CD8-positive, alpha-beta memory T cell (primary cell): ENCODE measurements around the gene DOK6. TPM values are rescaled to one million over a fixed set of nuclear protein-coding genes. Genes with fewer than 3 reads are reported as not detected.
A peak's percentile ranks its signal among the peaks of the same experiment; 100 is the strongest.

ENCODE experiments used
- CTCF ChIA-PET: fragments of 350-600 bp; sonication (Branson Sonifier 250); formaldehyde crosslinking; loops from one replicate; lab custom pipeline; 2021; ENCODE audit warnings: antibody characterized with exemption; lab: Charles Lee
- POLR2A ChIA-PET: fragments of 350-600 bp; sonication (Branson Sonifier 250); formaldehyde crosslinking; loops from one replicate; lab custom pipeline; 2021; ENCODE audit warnings: antibody characterized with exemption; lab: Charles Lee
- DNase-seq, 5 donors: peaks; one replicate each; pipeline versions ENCODE4 v3.0.0 to v3.0.0-alpha.2; 2020 to 2022; ENCODE audit warnings: mixed read lengths in 1 of 5
- H3K27ac ChIP-seq: one replicate; pipeline ENCODE4 v1.7.0; 2013; ENCODE audit warnings: low read depth, mild to moderate bottlenecking, low read length, moderate library complexity
- H3K27me3 ChIP-seq: 2 replicates; pipeline ENCODE4 v1.7.0; 2013; ENCODE audit warnings: low read length, mild to moderate bottlenecking; ENCODE audit not compliant: insufficient read depth, poor library complexity, severe bottlenecking
- H3K36me3 ChIP-seq: 2 replicates; pipeline ENCODE4 v1.7.0; 2013; ENCODE audit warnings: mild to moderate bottlenecking, low read length, moderate library complexity; ENCODE audit not compliant: insufficient read depth
- H3K4me1 ChIP-seq: 2 replicates; pipeline ENCODE4 v1.7.0; 2013; ENCODE audit warnings: mild to moderate bottlenecking, low read length, moderate library complexity; ENCODE audit not compliant: insufficient read depth
- H3K4me3 ChIP-seq: 2 replicates; pipeline ENCODE4 v1.7.0; 2013; ENCODE audit warnings: mild to moderate bottlenecking, low read length
- H3K9me3 ChIP-seq: 2 replicates; pipeline ENCODE4 v1.7.0; 2013; ENCODE audit warnings: mild to moderate bottlenecking, low read length
- H3K27ac Mint-ChIP-seq, 8 donors: one replicate each; pipeline ENCODE4 v1.8.0; 2020 to 2021; ENCODE audit warnings: mixed read lengths in 8 of 8, mild to moderate bottlenecking in 6 of 8, inconsistent platforms in 3 of 8, moderate library complexity in 3 of 8
- H3K27me3 Mint-ChIP-seq, 2 donors: one replicate each; pipeline ENCODE4 v1.8.0; 2020 to 2021; ENCODE audit warnings: mixed read lengths in 2 of 2, mild to moderate bottlenecking in 1 of 2, moderate library complexity in 1 of 2
- H3K36me3 Mint-ChIP-seq, 3 donors: one replicate each; pipeline ENCODE4 v1.8.0; 2020 to 2021; ENCODE audit warnings: mixed read lengths in 3 of 3, inconsistent platforms in 1 of 3, mild to moderate bottlenecking in 1 of 3
- H3K4me1 Mint-ChIP-seq, 3 donors: one replicate each; pipeline ENCODE4 v1.8.0; 2020 to 2021; ENCODE audit warnings: mixed read lengths in 3 of 3, inconsistent platforms in 1 of 3, mild to moderate bottlenecking in 1 of 3
- H3K4me3 Mint-ChIP-seq, 7 donors: one replicate each; pipeline ENCODE4 v1.8.0; 2020 to 2021; ENCODE audit warnings: mixed read lengths in 7 of 7, mild to moderate bottlenecking in 6 of 7, moderate library complexity in 4 of 7, inconsistent platforms in 2 of 7
- H3K9me3 Mint-ChIP-seq, 5 donors: one replicate each; pipeline ENCODE4 v1.8.0; 2020 to 2022; ENCODE audit warnings: mixed read lengths in 5 of 5, mild to moderate bottlenecking in 3 of 5, moderate library complexity in 2 of 5, inconsistent platforms in 1 of 5
- polyA plus RNA-seq: library from polyadenylated mRNA; unstranded; fragments of 300-500 nt; fragmentation: Illumina TruSeq; gene quantifications from one replicate; pipeline ENCODE4 v1.2.3, GENCODE V29; 2021
- total RNA-seq, 2 experiments: library from RNA; stranded (reverse); gene quantifications; one replicate each; pipeline ENCODE4 v1.2.3, GENCODE V29; 2021

Gene DOK6
- total and polyA plus RNA-seq, 3 experiments from 2014 or later = 0.13 TPM; not detected in 2

DNA sequence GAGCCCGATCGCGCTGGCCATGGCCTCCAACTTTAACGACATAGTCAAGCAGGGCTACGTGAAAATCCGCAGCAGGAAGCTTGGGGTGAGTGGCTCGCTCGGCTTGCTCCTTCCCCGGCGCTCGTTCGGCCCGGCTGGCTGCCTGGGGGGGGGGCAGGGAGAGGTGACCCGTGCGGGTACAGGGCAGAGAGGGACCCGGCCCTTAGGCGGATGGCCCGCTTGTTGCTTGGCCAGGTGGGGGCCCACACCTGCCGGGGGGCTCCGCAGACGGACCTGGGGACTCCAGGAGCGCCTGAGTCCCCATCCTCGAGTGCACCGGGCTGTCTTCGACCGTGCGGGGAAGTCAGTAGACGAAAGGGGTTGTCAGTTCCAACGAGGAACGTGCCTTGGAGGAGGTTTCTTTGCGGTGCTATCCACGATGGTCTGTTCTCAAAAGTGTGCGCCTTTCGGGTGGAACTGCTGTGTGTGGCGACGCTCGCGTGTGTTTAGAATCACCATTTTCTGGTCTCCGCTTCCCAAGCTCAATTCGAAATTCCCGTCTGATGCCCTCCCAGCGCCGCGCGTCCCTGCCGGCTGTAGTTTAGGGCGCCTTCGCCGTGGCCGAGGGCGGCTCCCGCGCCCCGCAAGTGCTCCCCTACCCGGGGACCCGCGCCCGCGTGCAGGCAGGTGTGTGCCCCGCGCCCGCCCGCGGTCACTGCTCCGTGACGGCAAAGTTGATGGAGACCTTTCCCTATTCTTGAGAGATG, 711 bp downstream of the DOK6 start:
- Mint-ChIP-seq H3K36me3 (no peaks in the 10 kb centered on the region), H3K9me3 (peaks cover 0 to 1% (median 0%) of the 10 kb centered on the region in 5 donors), H3K27me3 (peaks cover 34 to 61% of the 10 kb centered on the region in 2 donors), H3K4me1 (peaks cover 7 to 23% (median 18%) of the 10 kb centered on the region in 3 donors), H3K4me3 (peak overlapping the region in 5 of 7 donors; percentile 13 to 69 (median 35)), H3K27ac (no peak overlapping the region)
- H3K9me3 ChIP-seq = no peaks in the 10 kb centered on the region
- H3K27ac ChIP-seq = no peak overlapping the region
- H3K4me3 ChIP-seq = no peak overlapping the region
- no peaks in the 10 kb centered on the region for H3K4me1 ChIP-seq
- CTCF ChIA-PET = no interaction called here
- no peak for DNase-seq
- POLR2A ChIA-PET = no interaction called here
- H3K36me3 ChIP-seq = no peaks in the 10 kb centered on the region
- peaks cover 22% of the 10 kb centered on the region for H3K27me3 ChIP-seq

- ChIA-PET POLR2A (no interaction called here), CTCF (no interaction called here)
- Histone ChIP-seq H3K27ac (no peak overlapping the region), H3K36me3 (no peaks in the 10 kb centered on the region), H3K27me3 (peaks cover 22% of the 10 kb centered on the region), H3K4me3 (no peak overlapping the region), H3K4me1 (no peaks in the 10 kb centered on the region), H3K9me3 (no peaks in the 10 kb centered on the region)
- H3K27me3 Mint-ChIP-seq = peaks cover 34 to 62% of the 10 kb centered on the region in 2 donors
- no peak for DNase-seq
- peaks cover 7 to 23% (median 18%) of the 10 kb centered on the region in 3 donors for H3K4me1 Mint-ChIP-seq
- H3K27ac Mint-ChIP-seq = no peak overlapping the region
- peak overlapping the region in 4 of 7 donors; percentile 11 to 44 (median 26) for H3K4me3 Mint-ChIP-seq
- no peaks in the 10 kb centered on the region for H3K36me3 Mint-ChIP-seq
- H3K9me3 Mint-ChIP-seq = peaks cover 0 to 1% (median 0%) of the 10 kb centered on the region in 5 donors
Measured at GRCh38 chr18:69401972-69402532, 1.4 kb downstream of the DOK6 start.

- ChIA-PET POLR2A (no interaction called here), CTCF (no interaction called here)
- Mint-ChIP-seq H3K9me3 (peaks cover 0 to 1% (median 0%) of the 10 kb centered on the region in 5 donors), H3K27ac (no peak overlapping the region), H3K27me3 (peaks cover 34 to 60% of the 10 kb centered on the region in 2 donors), H3K4me1 (peaks cover 7 to 23% (median 18%) of the 10 kb centered on the region in 3 donors), H3K4me3 (peak overlapping the region in 1 of 7 donors; percentile 44), H3K36me3 (no peaks in the 10 kb centered on the region)
- H3K4me3 ChIP-seq = no peak overlapping the region
- H3K36me3 ChIP-seq = no peaks in the 10 kb centered on the region
- H3K4me1 ChIP-seq = no peaks in the 10 kb centered on the region
- no peak overlapping the region for H3K27ac ChIP-seq
- peaks cover 22% of the 10 kb centered on the region for H3K27me3 ChIP-seq
- no peak for DNase-seq
- H3K9me3 ChIP-seq = no peaks in the 10 kb centered on the region
Measured at GRCh38 chr18:69402533-69402989, 1.9 kb downstream of the DOK6 start.

GRCh38 chr18:69408522-69408921, 7.8 kb downstream of the DOK6 start:
- no peaks in the 10 kb centered on the region for H3K36me3 ChIP-seq
- ChIA-PET POLR2A (no interaction called here), CTCF (no interaction called here)
- no peaks in the 10 kb centered on the region for H3K9me3 Mint-ChIP-seq
- no peak overlapping the region for H3K4me3 ChIP-seq
- no peak overlapping the region for H3K4me3 Mint-ChIP-seq
- no peaks in the 10 kb centered on the region for H3K4me1 ChIP-seq
- H3K9me3 ChIP-seq = no peaks in the 10 kb centered on the region
- peaks cover 10 to 22% of the 10 kb centered on the region in 2 donors for H3K27me3 Mint-ChIP-seq
- H3K36me3 Mint-ChIP-seq = no peaks in the 10 kb centered on the region
- H3K27me3 ChIP-seq = peaks cover 2% of the 10 kb centered on the region
- DNase-seq = no peak
- H3K27ac ChIP-seq = no peak overlapping the region
- no peaks in the 10 kb centered on the region for H3K4me1 Mint-ChIP-seq
- no peak overlapping the region for H3K27ac Mint-ChIP-seq

DNA sequence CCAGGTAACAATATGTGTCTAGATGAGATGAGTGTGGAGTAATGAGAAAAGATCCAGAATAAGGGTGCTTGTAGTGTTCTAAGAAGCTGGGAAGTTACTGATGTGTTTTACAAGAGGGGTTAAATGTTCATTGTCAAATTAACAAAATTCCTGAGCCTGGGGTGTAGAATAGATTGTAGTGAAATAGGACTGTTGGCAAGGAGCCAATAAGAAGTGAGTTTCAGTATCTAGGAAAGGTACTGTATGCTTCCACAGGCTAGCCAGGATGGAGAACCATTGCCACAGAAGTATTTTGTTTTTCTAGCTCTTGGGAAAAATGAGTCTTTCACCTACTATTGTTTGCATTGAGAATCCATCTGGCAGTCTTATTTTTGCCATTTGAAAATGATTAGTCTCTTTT, 10.5 kb downstream of the DOK6 start:
- H3K27me3 ChIP-seq = no peaks in the 10 kb centered on the region
- no peaks in the 10 kb centered on the region for H3K36me3 Mint-ChIP-seq
- no peaks in the 10 kb centered on the region for H3K9me3 Mint-ChIP-seq
- no peak for DNase-seq
- no peaks in the 10 kb centered on the region for H3K4me1 ChIP-seq
- no peak overlapping the region for H3K4me3 ChIP-seq
- no peak overlapping the region for H3K27ac ChIP-seq
- H3K27ac Mint-ChIP-seq = no peak overlapping the region
- no peaks in the 10 kb centered on the region for H3K4me1 Mint-ChIP-seq
- no peaks in the 10 kb centered on the region for H3K9me3 ChIP-seq
- H3K4me3 Mint-ChIP-seq = no peak overlapping the region
- H3K36me3 ChIP-seq = no peaks in the 10 kb centered on the region
- H3K27me3 Mint-ChIP-seq = peaks cover 0 to 7% of the 10 kb centered on the region in 2 donors
- ChIA-PET POLR2A (no interaction called here), CTCF (no interaction called here)

- no peak overlapping the region for H3K27ac Mint-ChIP-seq
- H3K27me3 Mint-ChIP-seq = peaks cover 0 to 3% of the 10 kb centered on the region in 2 donors
- H3K4me3 ChIP-seq = no peak overlapping the region
- H3K27me3 ChIP-seq = no peaks in the 10 kb centered on the region
- H3K27ac ChIP-seq = no peak overlapping the region
- no peaks in the 10 kb centered on the region for H3K4me1 ChIP-seq
- DNase-seq = no peak
- H3K36me3 Mint-ChIP-seq = no peaks in the 10 kb centered on the region
- no peaks in the 10 kb centered on the region for H3K9me3 Mint-ChIP-seq
- ChIA-PET POLR2A (no interaction called here), CTCF (no interaction called here)
- H3K4me1 Mint-ChIP-seq = no peaks in the 10 kb centered on the region
- H3K36me3 ChIP-seq = no peaks in the 10 kb centered on the region
- H3K4me3 Mint-ChIP-seq = no peak overlapping the region
- no peaks in the 10 kb centered on the region for H3K9me3 ChIP-seq
Measured at GRCh38 chr18:69414184-69414583, 13.5 kb downstream of the DOK6 start.

DNA sequence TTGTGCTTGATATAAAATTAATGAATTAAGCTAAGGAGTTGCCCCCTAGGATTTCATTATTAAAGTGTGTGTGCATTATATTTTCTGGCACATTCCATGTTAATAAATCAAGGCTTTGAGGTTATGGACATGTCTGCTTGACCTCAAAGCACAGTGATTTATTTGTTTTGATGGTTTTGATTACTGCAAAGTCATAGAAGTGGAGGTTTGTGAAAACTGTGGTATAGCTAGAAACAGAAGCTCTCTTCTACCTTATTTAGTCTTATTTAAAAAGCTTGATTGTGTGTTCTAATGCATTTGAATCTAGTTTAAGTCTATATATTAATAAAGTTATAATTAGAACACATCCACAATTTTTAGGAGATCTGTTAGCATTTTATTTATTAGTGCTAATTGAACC, 32.2 kb downstream of the DOK6 start:
- H3K27ac ChIP-seq = no peak overlapping the region
- no peak for DNase-seq
- Mint-ChIP-seq H3K27ac (no peak overlapping the region), H3K4me3 (no peak overlapping the region), H3K36me3 (no peaks in the 10 kb centered on the region), H3K9me3 (no peaks in the 10 kb centered on the region), H3K4me1 (no peaks in the 10 kb centered on the region), H3K27me3 (peaks cover 0 to 3% of the 10 kb centered on the region in 2 donors)
- no peaks in the 10 kb centered on the region for H3K4me1 ChIP-seq
- H3K9me3 ChIP-seq = no peaks in the 10 kb centered on the region
- no peaks in the 10 kb centered on the region for H3K36me3 ChIP-seq
- H3K4me3 ChIP-seq = no peak overlapping the region
- H3K27me3 ChIP-seq = no peaks in the 10 kb centered on the region
- CTCF ChIA-PET = no interaction called here
- POLR2A ChIA-PET = no interaction called here

DNA sequence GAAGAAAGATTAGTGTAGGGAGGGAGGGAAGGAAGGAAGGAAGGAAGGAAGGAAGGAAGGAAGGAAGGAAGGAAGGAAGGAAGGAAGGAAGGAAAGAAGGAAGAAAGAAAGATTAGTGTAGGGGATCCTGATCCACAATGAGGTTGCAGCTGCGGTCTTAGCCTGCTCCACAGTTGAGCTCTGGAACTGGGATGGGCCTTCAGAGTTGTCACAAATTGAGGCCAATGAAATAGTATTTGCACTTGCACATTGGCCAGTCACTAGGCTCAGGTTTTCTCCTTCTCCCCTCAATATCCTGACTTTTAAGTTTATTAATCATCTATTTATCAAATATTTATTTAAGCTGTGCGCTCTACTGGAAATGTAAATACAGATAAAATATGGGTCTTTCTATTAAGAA, 34.3 kb downstream of the DOK6 start:
- peaks cover 0 to 9% (median 0%) of the 10 kb centered on the region in 5 donors for H3K9me3 Mint-ChIP-seq
- peaks cover 0 to 3% of the 10 kb centered on the region in 2 donors for H3K27me3 Mint-ChIP-seq
- H3K4me1 ChIP-seq = no peaks in the 10 kb centered on the region
- no peak overlapping the region for H3K27ac Mint-ChIP-seq
- no peaks in the 10 kb centered on the region for H3K9me3 ChIP-seq
- no peaks in the 10 kb centered on the region for H3K27me3 ChIP-seq
- POLR2A ChIA-PET = no interaction called here
- no peak overlapping the region for H3K4me3 ChIP-seq
- no peak overlapping the region for H3K27ac ChIP-seq
- no peak overlapping the region for H3K4me3 Mint-ChIP-seq
- H3K4me1 Mint-ChIP-seq = no peaks in the 10 kb centered on the region
- no peaks in the 10 kb centered on the region for H3K36me3 ChIP-seq
- no peak for DNase-seq
- CTCF ChIA-PET = no interaction called here
- no peaks in the 10 kb centered on the region for H3K36me3 Mint-ChIP-seq
